ENCODE measurements around the gene IRF5. TPM values are rescaled to one million over a fixed set of nuclear protein-coding genes. Genes with fewer than 3 reads are reported as not detected.
A peak's percentile ranks its signal among the peaks of the same experiment; 100 is the strongest.

Gene IRF5
- total RNA-seq, 2 experiments from 2014 or later = 8.2 to 21.9 TPM

- intact Hi-C loops (cut with micrococcal nuclease; ENCODE audit: unreplicated experiment) = no loop called here
- Histone ChIP-seq H3K4me1 (ENCODE audit: insufficient read depth, low read length, poor library complexity, severe bottlenecking) (no peaks in the 10 kb centered on the region), H4K20me1 (ENCODE audit: insufficient read depth, low read length) (no peaks in the 10 kb centered on the region), H3K4me2 (ENCODE audit: low read length) (no peak overlapping the region), H3K9me2 (ENCODE audit: insufficient read depth, low read length) (no peaks in the 10 kb centered on the region), H3K4me3 (ENCODE audit: low read depth, low read length, poor library complexity, severe bottlenecking) (no peak overlapping the region), H3K27ac (ENCODE audit: low read depth, low read length, poor library complexity, severe bottlenecking) (no peak overlapping the region), H3K9me3 (ENCODE audit: low read length) (peaks cover 7% of the 10 kb centered on the region), H3K79me2 (ENCODE audit: insufficient read depth, low read depth, low read length) (no peaks in the 10 kb centered on the region), H2AFZ (ENCODE audit: low read length) (no peak overlapping the region), H3K36me3 (ENCODE audit: insufficient read depth, low read length) (no peaks in the 10 kb centered on the region)
- POLR2A ChIA-PET = no interaction called here
- DNase-seq (ENCODE audit: low spot score) = no peak
- CTCF ChIA-PET (ENCODE audit: unreplicated experiment) = no interaction called here
- TF ChIP-seq EZH2phosphoT487 (IDR thresholded peaks at IDR 0.05; ENCODE audit: borderline replicate concordance, low read depth, low read length) (no peak), CTCF (conservative IDR thresholded peaks at IDR 0.05; ENCODE audit: low read length) (no peak)
- no TSS peak for BruUV-seq (replicated peaks)
These were observed 43.7 kb upstream of the IRF5 start for GRCh38 chr7:128894101-128894440.

GRCh38 chr7:128895320-128895719 is 42.4 kb upstream of the IRF5 start:
- ChIA-PET CTCF (ENCODE audit: unreplicated experiment) (no interaction called here), POLR2A (no interaction called here)
- no peaks in the 10 kb centered on the region for H3K4me1 ChIP-seq (ENCODE audit: insufficient read depth, low read length, poor library complexity, severe bottlenecking)
- intact Hi-C loops (cut with micrococcal nuclease; ENCODE audit: unreplicated experiment) = no loop called here
- no peaks in the 10 kb centered on the region for H3K36me3 ChIP-seq (ENCODE audit: insufficient read depth, low read length)
- no peaks in the 10 kb centered on the region for H3K9me2 ChIP-seq (ENCODE audit: insufficient read depth, low read length)
- H3K4me3 ChIP-seq (ENCODE audit: low read depth, low read length, poor library complexity, severe bottlenecking) = no peak overlapping the region
- H3K9me3 ChIP-seq (ENCODE audit: low read length) = peaks cover 19% of the 10 kb centered on the region
- no TSS peak for BruUV-seq (replicated peaks)
- TF ChIP-seq EZH2phosphoT487 (IDR thresholded peaks at IDR 0.05; ENCODE audit: borderline replicate concordance, low read depth, low read length) = no peak
- TF ChIP-seq CTCF (conservative IDR thresholded peaks at IDR 0.05; ENCODE audit: low read length) = no peak
- H3K4me2 ChIP-seq (ENCODE audit: low read length) = no peak overlapping the region
- no peak for DNase-seq (ENCODE audit: low spot score)
- no peak overlapping the region for H2AFZ ChIP-seq (ENCODE audit: low read length)
- H4K20me1 ChIP-seq (ENCODE audit: insufficient read depth, low read length) = no peaks in the 10 kb centered on the region
- no peaks in the 10 kb centered on the region for H3K79me2 ChIP-seq (ENCODE audit: insufficient read depth, low read depth, low read length)
- no peak overlapping the region for H3K27ac ChIP-seq (ENCODE audit: low read depth, low read length, poor library complexity, severe bottlenecking)

DNA sequence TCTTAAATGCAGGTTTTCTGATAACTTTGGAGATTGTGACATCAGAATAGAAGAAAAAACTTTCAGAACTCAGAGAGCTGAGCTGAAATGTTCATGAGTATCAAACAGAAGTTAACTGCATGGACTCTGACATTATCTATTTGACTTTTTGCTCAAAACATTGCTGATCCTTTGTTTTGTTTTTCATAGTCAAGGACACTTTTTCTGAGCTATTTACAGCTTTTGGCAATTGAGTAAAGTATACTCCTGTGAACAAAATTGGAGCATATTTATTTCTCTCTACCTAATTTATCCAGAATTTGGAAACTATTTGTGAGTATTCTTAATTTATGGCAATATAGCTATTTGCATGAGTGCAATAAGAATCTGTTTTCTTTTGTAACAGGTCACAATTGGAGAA is 38.3 kb upstream of the IRF5 start:
- DNase-seq (ENCODE audit: low spot score) = peak; percentile 19
- no peak overlapping the region for H3K27ac ChIP-seq (ENCODE audit: low read depth, low read length, poor library complexity, severe bottlenecking)
- no peaks in the 10 kb centered on the region for H3K79me2 ChIP-seq (ENCODE audit: insufficient read depth, low read depth, low read length)
- no peak overlapping the region for H3K4me2 ChIP-seq (ENCODE audit: low read length)
- H3K9me3 ChIP-seq (ENCODE audit: low read length) = peaks cover 22% of the 10 kb centered on the region
- ChIA-PET CTCF (ENCODE audit: unreplicated experiment) (no interaction called here), POLR2A (interaction anchor here (0.7 kb wide), 1 partner anchor 391 kb away, joined by 3 read pairs; no protein-coding TSS in a partner anchor)
- intact Hi-C loops (cut with micrococcal nuclease; ENCODE audit: unreplicated experiment) = no loop called here
- H3K4me3 ChIP-seq (ENCODE audit: low read depth, low read length, poor library complexity, severe bottlenecking) = no peak overlapping the region
- H4K20me1 ChIP-seq (ENCODE audit: insufficient read depth, low read length) = no peaks in the 10 kb centered on the region
- no peak overlapping the region for H2AFZ ChIP-seq (ENCODE audit: low read length)
- H3K4me1 ChIP-seq (ENCODE audit: insufficient read depth, low read length, poor library complexity, severe bottlenecking) = peaks cover 3% of the 10 kb centered on the region
- TF ChIP-seq EZH2phosphoT487 (IDR thresholded peaks at IDR 0.05; ENCODE audit: borderline replicate concordance, low read depth, low read length) (no peak), CTCF (conservative IDR thresholded peaks at IDR 0.05; ENCODE audit: low read length) (no peak)
- H3K36me3 ChIP-seq (ENCODE audit: insufficient read depth, low read length) = no peaks in the 10 kb centered on the region
- H3K9me2 ChIP-seq (ENCODE audit: insufficient read depth, low read length) = no peaks in the 10 kb centered on the region
- no TSS peak for BruUV-seq (replicated peaks)

Data from OCI-LY7 (cell line).